GM21737 (cell line): Measurements from ENCODE around the gene ASRGL1.
"Not testable (repeated sequence)": the region's sequence is repeated elsewhere in the genome, so short reads cannot be mapped to it uniquely, and the experiment has no call there.

Experiments
- ATAC-seq: cut with Tn5 transposase; IDR thresholded peaks from one replicate; pipeline ENCODE4 v1.9.1; 2021; ENCODE audit warnings: mild to moderate bottlenecking, moderate library complexity; ENCODE audit not compliant: unreplicated experiment

Gene ASRGL1

GRCh38 chr11:62337303-62338181 is at the start of gene ASRGL1:
TSS of gene ASRGL1 (plus strand) at chr11:62337448. CDS start at chr11:62337978, 530 bp downstream.
- no peak for ATAC-seq

DNA sequence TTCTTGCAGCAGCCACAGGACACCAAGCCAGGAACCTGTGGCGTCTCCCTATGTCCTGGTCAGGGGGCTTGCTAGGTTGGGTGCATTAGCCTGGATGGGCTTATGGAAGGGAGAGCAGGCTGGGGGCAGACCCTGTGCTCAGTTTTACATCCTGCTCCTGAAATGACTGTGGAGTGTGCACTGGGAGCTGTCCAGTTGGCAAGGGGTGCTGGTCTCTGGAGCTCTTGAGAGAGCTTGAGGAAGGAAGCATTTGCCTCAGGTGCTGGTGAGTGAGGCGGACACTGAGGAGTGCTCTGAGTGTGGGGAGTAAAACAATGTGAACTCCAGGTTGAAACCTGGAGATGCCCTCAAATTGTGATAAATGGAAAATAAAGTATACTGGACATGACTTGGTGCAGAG is 41.7 kb upstream of the ASRGL1 start:
- ATAC-seq: no peak

- ATAC-seq: no peak
These were observed 38.3 kb upstream of the ASRGL1 start, which contains the start of gene SCGB1D4 for GRCh38 chr11:62298975-62299374. TSS of gene SCGB1D4 (minus strand) at chr11:62299075. CDS start at chr11:62299010, 65 bp downstream.

DNA sequence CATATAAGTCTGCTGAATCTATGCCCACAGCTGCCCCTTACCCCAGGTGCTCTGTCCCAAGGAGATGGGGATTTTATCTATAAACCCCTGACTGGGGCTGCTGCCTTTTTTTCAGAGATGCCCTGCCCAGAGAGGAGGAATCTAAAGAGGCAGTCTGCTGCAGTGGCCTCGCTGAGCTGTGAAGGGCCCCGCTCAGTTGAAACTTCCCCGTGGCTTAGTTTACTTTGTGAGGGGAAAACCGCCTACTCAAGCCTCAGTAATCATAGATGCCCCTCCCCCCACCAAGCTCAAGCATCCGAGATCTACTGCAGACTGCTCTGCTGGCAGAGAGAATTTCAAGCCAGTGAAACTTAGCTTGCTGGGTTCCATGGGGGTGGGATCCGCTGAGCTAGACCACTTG is 31.0 kb upstream of the ASRGL1 start:
- ATAC-seq: no peak

GRCh38 chr11:62307950-62308349 is 29.3 kb upstream of the ASRGL1 start:
- no peak for ATAC-seq

- no peak for ATAC-seq
These were observed 27.3 kb upstream of the ASRGL1 start for GRCh38 chr11:62309991-62310390.

DNA sequence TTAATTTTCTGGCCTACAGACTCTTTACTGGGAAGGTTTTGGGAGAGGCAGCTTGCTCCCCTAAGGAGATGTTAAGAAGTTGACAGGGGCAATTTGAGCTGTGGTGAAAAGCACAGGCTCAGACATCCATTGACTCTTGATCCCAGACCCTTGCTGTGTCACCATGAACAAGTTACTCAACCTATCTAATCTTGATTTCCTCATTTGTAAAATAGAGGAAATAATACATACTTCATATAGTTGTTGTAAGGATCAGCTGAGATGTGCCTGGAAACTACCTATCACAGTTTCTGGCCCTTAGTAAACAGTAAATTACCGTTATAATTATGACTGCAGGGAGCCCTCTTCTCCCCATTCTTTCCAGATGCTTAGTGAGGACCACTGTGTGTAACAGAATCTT is 21.8 kb upstream of the ASRGL1 start:
- no peak for ATAC-seq

GRCh38 chr11:62322524-62322923 is 14.7 kb upstream of the ASRGL1 start:
- no peak for ATAC-seq

DNA sequence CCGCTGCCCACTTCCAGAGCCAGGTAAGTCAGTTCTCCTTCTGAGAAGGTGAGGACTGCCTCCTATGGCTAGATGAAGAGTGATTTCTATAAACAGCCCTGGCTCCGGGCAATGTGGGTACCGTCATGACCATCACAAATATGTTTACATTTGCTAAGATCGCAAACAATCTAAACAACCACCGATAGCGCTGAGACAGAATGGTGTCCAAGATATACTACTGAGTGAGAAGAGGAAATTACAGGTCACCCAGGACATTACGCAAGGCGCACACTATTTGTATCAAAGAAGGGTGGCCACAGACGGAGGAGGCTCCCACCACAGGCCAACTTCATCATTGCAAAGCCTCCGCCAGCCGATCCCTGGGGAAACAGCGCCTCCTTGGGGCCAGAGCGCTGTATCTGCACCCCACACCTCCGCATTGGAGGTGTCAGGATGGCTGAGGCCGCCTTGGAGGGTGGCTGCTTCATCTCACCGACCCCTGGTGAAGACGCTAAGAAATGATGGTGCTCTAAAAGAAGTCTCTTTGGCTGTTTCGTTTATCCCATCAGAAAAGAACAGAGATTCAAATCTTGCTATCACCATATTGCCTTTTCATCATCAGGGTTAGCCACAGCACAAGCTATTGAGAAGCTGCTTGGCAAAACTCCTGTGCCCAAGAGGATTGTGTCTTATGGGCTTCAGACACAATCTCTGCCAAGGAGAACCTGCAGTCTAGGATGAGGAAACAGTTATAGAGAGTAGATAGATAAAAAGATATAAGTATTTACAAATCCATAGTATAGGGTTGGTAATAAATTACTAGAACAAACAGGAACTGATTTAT is 12.3 kb upstream of the ASRGL1 start:
- no peak for ATAC-seq

DNA sequence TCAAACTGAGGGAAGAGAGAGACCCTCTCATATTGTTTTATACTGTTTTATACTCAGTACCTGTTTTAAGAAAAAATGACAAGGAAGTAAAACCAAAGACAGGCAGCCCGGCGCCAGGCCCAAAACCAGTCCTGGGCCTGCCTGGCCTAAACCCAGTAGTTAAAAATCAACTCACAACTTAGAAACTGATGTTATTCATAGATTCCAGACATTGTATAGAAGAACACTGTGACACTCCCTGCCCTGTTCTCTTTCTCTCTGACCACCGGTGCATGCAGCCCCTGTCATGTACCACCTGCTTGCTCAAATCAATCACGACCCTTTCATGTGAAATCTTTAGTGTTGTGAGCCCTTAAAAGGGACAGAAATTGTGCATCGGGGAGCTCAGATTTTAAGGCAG is 11.5 kb upstream of the ASRGL1 start:
- ATAC-seq: not testable (repeated sequence)

DNA sequence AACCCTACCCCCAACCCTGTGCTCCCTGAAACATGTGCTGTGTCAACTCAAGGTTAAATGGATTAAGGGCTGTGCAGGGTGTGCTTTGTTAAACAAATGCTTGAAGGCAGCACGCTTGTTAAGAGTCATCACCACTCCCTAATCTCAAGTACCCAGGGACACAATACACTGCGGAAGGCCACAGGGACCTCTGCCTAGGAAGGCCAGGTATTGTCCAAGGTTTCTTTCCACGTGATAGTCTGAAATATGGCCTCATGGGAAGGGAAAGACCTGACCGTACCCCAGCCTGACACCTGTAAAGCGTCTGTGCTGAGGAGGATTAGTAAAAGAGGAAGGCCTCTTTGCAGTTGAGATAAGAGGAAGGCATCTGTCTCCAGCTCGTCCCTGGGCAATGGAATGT is 10.5 kb upstream of the ASRGL1 start:
- not testable (repeated sequence) for ATAC-seq

- ATAC-seq: not testable (repeated sequence)
These were observed 9.7 kb upstream of the ASRGL1 start for GRCh38 chr11:62327541-62327940.

- not testable (repeated sequence) for ATAC-seq
These were observed 6.0 kb upstream of the ASRGL1 start for GRCh38 chr11:62331264-62331663.

DNA sequence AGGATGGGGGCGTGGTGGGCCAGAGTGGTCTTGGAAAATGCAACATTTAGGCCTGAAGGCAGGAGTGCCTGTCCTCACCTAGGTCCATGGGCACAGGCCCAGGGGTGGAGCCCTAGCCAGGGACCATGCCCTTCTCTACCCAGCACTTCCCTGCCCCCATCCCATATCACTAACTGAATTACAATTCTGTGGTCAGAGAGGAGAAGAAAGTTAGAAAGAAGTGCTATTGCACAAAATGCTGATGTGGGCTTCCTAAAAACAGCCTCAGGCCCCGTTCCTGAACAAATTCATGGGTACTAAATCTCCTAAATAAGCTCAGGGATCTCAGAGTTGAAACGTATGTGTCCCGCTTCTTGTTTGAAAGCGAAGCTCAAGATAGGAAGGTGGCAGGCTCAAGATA is 3.5 kb upstream of the ASRGL1 start:
- ATAC-seq: no peak

DNA sequence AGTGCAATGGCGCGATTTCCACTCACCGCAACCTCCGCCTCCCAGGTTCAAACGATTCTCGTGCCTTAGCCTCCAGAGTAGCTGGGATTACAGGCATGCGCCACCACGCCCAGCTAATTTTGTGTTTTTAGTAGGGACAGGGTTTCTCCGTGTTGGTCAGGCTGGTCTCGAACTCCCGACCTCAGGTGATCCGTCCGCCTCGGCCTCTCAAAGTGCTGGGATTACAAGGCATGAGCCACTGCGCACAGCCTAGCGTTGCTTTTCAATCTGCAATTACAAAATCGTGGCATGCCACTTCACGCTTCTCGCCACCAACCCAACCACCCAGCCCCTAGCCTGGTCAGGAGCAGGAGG is 322 bp upstream of the ASRGL1 start:
- ATAC-seq: not testable (repeated sequence)

DNA sequence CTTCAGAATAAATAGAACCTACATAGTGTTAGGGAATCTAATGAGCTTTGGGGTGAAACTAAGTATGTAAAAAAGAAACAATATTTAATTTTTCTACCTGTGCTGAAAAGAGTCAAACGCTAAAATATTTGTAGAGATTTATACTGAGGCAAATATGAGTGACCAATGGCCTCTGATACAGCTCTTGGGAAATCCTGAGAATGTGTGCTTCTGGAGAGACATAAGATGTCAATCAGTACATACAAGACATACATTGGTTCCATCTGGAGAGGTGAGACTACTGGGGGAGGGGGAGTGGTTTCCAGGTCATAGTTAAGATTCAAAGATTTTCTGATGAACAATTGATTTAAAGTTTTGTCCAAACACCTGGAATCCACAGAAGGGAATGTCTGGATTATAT is 970 bp downstream of the ASRGL1 start:
- ATAC-seq: no peak

DNA sequence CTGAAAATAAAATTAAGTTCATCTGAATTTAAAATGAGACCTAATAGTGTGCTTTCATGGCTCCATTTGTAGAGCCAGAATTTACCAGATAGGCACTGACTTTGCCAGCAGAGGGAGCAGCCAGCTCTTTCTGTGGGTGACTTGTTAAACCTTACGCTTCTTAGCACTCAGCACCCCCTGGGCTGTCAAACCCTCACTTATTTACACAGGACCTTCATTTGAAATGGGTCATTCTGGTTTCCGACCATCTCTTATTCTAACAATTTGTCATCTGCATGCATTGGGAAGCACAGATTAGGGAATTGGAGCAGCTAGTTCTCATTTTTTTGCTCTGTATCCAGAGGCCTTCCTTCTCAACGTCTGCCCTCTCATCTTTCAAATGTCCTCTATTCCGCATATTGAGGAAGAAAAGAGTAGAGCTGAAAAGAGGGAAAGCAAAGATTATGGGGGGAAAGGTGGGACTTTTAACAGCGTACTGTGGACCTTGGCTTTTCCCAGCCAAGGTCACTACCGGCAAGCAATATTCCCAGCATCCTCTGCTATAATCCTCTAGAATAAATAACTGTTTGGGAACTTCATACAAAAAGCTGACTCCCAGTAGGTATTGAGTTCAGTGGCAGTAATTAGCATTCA is 3.1 kb downstream of the ASRGL1 start:
- ATAC-seq: no peak

GRCh38 chr11:62341588-62341987 is 4.3 kb downstream of the ASRGL1 start:
- no peak for ATAC-seq

GRCh38 chr11:62343646-62344190 is 6.5 kb downstream of the ASRGL1 start:
- ATAC-seq: not testable (repeated sequence)

DNA sequence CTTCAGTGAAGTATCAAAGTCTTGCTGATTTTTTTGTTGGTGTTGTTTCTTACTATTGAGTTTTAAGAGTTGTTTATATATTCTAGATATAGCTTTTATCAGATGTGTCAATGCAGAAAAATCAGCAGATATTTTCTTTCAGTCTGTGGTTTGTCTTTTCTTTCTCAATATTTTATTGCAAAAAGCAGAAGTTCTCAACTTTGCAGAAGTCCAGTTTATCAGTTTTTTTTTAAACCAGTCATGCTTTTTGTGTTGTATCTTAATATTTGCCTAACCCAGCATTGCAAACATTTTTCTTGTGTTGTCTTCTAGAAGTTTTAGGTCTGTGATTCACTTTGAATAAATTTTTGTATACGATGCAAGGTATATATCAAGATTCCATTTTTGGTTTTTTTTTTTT is 7.0 kb downstream of the ASRGL1 start:
- ATAC-seq: no peak

- ATAC-seq: no peak
These were observed 8.6 kb downstream of the ASRGL1 start for GRCh38 chr11:62345861-62346260.
